Uterus (tissue), 2 donors: Measurements from ENCODE around the gene MAP3K1.

Source experiments
- POLR2A ChIP-seq, 2 donors: fragments of 450-650 bp; IDR thresholded peaks; one replicate each; pipeline ENCODE4 v1.6.1; 2016; ENCODE audit warnings: antibody characterized with exemption in 2 of 2, mild to moderate bottlenecking in 1 of 2, moderate library complexity in 1 of 2
- TF ChIP-seq, protein P1 (sequence below), 4 experiments: fragments of 200-600 bp in 2 of 4; fragments of 450-650 bp in 2 of 4; sonication (generic) in 2 of 4; IDR thresholded peaks; one replicate each; pipeline ENCODE4 v1.5.1; 2016 to 2019; ENCODE audit warnings: antibody characterized with exemption in 4 of 4, mild to moderate bottlenecking in 2 of 4, moderate library complexity in 1 of 4

DNA sequence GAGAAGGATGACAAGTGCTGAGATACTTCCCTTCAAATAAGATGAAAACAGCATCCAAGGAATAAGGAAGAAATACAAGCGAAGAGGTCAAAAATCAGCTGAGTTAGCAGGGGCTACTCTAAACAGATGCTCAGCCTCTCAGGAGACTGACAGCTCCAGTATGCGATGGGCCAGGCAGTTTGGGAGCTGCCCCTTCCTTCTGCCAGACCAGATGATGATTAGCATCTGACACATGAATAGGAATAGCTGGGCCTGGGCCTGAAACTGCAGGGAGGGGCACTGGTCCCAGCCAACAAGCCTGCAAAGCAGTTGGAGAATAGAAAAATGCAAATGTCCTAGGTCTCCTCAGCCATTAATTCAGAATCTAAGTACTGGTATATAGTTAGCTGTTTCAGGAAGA is 13.1 kb upstream of the MAP3K1 start:
- TF ChIP-seq POLR2A (IDR thresholded peaks at IDR 0.05), result no peak
- TF ChIP-seq, protein P1, sequence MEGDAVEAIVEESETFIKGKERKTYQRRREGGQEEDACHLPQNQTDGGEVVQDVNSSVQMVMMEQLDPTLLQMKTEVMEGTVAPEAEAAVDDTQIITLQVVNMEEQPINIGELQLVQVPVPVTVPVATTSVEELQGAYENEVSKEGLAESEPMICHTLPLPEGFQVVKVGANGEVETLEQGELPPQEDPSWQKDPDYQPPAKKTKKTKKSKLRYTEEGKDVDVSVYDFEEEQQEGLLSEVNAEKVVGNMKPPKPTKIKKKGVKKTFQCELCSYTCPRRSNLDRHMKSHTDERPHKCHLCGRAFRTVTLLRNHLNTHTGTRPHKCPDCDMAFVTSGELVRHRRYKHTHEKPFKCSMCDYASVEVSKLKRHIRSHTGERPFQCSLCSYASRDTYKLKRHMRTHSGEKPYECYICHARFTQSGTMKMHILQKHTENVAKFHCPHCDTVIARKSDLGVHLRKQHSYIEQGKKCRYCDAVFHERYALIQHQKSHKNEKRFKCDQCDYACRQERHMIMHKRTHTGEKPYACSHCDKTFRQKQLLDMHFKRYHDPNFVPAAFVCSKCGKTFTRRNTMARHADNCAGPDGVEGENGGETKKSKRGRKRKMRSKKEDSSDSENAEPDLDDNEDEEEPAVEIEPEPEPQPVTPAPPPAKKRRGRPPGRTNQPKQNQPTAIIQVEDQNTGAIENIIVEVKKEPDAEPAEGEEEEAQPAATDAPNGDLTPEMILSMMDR (IDR thresholded peaks at IDR 0.05), result no peak
